NOMO-1 treated with dmso at 0.1 percent for 144 hours (cell line): Measurements from ENCODE around the gene AQP6.

ENCODE experiments used
- DNase-seq: peaks from one replicate; lab custom pipeline; 2025; ENCODE audit not compliant: unreplicated experiment; lab: John Stamatoyannopoulos, UW

Gene AQP6

DNA sequence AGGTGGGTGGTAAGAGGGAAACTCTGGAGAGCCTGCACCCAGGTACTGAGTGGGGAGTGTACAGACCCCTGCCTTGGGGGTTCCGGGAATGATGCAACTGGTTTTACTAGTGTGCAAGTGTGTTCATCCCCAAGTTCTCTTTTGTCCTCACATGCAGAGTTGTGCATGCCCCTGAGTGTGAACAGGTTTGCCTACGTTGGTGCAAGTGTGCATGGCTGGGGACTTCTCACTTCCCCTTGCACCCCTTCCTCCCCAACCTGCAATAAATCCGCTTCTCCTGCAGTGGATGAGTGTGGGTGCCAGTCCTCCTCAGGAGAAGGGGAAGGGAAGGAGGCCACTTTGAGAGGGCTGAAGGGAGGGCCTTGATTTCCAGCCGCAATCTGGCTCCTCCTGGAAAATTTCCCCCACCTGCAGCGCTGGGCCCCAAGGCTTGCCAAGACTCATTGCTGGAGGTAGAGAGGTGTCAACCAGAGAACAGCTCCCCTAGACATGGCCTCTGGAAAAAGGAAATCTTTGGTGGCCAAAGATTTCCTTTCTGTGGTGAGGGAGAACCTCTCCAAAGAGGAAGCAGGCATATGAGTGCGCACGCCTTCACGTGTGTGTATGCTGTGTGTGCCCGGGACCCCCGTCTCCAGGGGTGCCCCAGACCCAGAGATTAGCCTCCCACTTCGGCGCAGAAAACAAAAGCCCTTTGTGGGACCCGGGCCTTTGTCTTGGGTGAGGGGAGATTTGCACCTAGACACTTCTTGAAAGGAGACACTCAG lies 16.7 kb upstream of the AQP6 start:
- DNase-seq = no peak

- DNase-seq = no peak
Observed at GRCh38 chr12:49956663-49957569, 15.8 kb upstream of the AQP6 start.

DNA sequence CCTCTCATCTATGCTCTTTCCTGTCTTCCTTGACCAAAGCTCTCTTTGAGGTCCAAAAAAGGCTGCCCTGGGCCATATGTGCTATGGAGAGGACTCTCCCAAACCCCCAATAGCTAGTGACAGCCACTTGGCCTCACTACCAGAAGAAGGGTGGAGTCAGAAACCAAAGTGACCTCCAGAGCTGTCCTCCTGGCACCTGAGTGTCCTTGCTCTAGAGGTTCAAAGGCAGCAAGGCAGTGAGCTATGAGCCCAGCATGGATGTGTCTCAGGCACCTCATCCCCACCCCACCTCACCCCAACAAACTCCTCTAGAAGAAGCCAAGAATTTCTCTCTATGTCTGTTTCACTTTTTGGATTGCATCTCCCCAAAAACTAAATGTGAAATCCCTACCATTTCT lies 15.2 kb upstream of the AQP6 start:
- DNase-seq = no peak

DNA sequence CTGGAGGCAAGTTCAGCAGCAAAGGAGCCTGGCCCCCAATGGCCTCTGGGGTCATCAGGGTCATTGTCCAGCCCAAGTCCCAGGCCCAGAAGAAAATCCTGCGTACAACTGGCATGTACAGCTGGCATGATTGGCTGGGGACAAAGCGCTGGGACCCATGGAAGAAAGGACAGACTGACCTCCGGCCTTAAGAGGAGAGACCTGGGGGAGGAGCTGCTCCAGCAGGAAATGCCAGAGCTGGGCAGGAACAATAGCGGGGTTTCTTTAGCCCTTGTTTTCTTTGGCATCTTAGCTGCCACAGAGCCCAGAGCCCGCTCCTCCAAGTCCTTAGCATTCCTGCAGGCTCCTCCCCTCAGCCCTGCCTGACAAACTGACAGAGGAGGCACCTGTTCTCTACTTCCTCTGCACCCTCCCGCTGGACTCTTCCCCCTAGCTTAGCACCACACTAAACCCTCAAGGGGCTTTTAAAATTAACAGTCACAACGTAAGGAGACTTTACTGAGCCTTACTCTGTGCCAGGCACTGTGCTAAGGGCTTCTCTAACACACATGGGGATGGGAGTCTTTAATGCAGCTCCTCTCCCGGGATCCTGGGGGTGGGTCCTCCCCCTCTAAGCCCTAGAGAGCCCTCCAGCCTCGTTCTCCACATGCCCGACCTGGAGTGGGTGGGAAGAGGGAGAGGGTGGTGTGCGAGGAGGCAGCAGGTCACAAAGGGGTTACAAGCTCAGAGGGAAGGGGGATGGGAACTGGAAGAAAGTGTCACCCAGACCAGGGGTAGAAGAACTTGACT lies 12.9 kb upstream of the AQP6 start:
- no peak for DNase-seq

DNA sequence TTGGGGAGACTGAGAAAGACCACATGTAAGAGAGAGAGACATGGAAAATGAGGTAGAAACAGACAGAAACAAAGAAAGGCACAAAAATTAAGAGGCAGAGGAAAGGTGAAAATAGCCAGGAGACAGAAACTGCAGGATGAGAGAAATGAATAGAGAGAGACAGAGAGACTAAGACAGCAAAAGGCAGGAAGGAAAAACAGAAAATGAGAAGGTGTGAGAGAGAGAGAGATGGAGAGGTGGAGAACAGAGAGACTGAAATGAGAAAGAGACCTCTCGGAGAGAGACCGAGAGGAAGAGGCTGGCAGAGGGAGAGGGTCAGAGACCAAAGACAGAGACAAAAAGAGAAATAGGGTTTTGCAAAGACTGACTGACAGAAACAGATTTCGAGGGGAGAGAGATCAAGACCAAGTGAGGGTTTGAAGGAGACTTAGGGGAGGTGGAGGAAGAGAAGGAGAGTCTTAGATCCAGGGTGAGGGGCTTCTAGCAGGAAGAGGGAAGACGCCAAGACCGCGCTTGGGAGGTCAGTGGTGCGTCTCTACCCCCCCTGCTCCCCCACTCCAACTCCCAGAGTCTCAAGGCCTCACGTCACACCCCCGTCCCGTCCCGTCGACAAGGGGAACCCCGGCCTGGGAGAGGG lies 12.2 kb upstream of the AQP6 start:
- DNase-seq = no peak

GRCh38 chr12:49961111-49961922 lies 11.4 kb upstream of the AQP6 start, which contains the start of gene AQP5:
Gene AQP5, plus strand, starts transcription at chr12:49961872. Its CDS starts 146 bp downstream, at chr12:49962018.
- no peak for DNase-seq

DNA sequence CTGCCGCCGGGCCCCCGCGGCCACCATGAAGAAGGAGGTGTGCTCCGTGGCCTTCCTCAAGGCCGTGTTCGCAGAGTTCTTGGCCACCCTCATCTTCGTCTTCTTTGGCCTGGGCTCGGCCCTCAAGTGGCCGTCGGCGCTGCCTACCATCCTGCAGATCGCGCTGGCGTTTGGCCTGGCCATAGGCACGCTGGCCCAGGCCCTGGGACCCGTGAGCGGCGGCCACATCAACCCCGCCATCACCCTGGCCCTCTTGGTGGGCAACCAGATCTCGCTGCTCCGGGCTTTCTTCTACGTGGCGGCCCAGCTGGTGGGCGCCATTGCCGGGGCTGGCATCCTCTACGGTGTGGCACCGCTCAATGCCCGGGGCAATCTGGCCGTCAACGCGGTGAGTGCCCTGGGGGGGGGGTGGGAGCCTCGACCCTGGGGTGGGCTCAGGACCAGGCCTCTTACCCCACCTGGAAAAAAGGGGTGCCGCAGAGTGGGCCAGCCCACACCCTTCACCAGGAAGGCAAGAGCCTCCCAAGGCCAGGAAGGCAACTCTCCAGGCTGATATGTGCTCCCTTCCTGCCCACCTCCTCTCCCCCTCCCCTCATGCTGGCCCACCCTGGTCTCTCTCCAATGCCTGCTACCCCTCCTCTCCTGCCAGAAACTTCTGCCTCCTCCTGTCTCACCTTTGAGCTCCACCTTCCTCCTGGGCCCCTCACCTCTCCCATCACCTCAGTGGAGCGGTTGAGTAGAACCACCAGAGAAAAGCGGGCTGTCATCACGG lies 10.6 kb upstream of the AQP6 start:
- DNase-seq = no peak

DNA sequence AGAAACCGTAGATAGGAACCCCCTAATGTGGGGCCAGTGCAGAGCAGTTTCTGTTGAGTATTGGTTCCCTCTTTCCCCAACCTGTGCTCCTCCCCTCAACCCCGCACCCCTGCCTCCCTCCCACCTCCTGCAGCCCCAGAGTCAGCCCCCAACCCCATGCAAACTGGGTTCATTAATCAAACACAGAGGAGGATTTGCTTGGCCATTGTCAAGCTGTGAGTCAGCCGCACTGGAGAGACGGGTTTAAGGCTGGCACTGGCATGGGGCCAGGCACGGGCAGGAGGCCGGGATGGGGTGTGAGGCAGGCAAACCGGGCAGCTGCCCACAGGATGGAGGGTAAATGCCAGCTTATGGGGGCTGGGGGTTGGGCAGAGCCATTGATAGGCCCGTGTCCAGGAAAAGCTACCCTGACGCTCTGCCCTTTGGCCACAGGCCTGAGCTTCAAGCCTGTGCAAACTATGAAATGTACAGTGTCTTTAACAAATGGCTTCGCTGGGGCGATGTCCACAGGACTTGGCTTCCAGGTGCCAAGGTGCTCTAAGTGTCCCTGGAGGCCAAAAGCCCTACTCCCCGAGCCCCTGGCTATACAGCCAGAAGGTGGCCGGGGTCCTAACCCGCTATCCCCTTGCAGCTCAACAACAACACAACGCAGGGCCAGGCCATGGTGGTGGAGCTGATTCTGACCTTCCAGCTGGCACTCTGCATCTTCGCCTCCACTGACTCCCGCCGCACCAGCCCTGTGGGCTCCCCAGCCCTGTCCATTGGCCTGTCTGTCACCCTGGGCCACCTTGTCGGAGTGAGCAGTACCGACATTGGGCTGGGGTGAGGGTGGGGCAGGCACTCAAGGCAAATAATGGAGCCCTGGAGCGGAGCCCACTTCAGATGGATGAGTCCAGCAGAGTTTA lies 9.6 kb upstream of the AQP6 start:
- DNase-seq = no peak

GRCh38 chr12:49963976-49964815 lies 8.6 kb upstream of the AQP6 start:
- DNase-seq = no peak

DNA sequence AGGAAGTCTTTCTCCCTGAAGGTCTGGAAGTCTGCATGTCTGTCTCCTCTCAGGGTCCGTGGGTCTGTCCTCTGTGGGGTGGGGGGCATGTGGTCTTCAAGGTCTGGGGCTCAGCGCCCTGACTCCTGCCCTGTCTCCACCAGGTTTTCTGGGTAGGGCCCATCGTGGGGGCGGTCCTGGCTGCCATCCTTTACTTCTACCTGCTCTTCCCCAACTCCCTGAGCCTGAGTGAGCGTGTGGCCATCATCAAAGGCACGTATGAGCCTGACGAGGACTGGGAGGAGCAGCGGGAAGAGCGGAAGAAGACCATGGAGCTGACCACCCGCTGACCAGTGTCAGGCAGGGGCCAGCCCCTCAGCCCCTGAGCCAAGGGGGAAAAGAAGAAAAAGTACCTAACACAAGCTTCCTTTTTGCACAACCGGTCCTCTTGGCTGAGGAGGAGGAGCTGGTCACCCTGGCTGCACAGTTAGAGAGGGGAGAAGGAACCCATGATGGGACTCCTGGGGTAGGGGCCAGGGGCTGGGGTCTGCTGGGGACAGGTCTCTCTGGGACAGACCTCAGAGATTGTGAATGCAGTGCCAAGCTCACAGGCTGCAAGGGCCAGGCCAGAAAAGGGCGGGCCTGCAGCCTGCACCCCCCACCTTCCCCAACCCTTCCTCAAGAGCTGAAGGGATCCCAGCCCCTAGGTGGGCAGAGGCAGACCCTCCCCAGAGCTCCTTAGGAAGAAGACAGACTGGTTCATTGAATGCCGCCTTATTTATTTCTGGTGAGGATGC lies 7.7 kb upstream of the AQP6 start:
- DNase-seq = no peak

DNA sequence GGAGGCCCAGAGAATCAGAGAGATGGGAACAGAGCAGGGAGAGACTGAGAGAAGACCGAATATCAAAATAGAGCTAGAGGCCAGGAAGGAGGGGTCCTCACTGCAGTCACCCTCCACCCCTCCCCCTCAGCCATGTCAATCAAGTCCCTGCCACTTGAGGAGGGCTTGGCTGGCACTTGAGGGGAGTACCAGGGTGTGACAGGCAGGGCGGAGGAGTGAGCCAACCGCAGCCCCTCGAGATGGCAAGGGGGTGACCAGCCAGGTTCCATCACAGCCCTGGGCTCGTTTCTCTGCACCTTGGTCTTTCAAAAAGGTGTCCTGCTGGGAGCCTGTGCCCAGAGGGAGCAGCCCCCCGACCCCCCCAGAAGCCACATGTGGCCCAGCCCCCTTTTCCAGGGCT lies 6.9 kb upstream of the AQP6 start:
- DNase-seq = no peak

- DNase-seq = no peak
Observed at GRCh38 chr12:49966511-49967041, 6.2 kb upstream of the AQP6 start.

DNA sequence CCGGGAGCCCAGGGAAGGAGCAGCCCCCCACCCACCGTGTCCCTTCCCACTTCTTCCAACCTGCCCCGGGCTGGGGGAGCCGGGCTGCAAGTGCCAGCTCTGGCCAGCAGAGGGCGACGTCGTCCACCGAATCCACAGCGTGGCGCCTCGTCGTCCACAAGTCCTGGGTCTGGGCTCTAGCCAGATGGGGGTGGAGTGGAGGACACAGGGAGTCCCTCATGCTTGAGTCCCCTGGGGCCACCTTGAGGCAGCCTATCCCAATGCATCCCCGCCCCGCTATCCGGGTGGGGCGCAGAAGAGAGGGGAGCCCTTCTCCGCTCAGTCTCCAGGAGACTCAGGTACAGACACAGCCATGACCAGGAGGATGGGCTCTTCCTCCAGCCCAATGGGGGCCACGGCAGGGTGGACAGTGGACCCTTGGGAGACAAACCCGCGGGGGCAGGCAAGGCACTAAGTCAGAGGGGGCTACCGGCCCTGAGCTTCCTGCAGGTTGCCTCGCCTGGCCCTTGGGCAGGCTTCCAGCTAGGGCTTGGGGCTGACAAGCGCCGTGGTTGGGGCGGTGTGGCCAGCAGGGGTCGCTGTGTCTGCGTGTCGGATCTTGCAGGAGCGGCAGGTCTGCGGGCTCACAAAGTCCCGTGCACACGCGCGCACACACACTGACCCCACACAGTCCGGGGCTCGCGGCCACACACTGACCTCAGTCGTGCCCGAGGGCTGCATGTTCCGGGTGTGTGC lies 5.5 kb upstream of the AQP6 start:
- peak; percentile 58 for DNase-seq

- no peak for DNase-seq
Observed at GRCh38 chr12:49967777-49968250, 4.9 kb upstream of the AQP6 start.

- no peak for DNase-seq
Observed at GRCh38 chr12:49968471-49968870, 4.3 kb upstream of the AQP6 start.

- DNase-seq = no peak
Observed at GRCh38 chr12:49969027-49969426, 3.7 kb upstream of the AQP6 start.
